Stimulated activated naive CD4-positive, alpha-beta T cell (primary cell): ENCODE data around the gene FAM83G.

Experiments used
- DNase-seq, 6 experiments: peaks; one replicate each; lab custom pipeline; 2025; lab: John Stamatoyannopoulos, UW

Gene FAM83G

DNA sequence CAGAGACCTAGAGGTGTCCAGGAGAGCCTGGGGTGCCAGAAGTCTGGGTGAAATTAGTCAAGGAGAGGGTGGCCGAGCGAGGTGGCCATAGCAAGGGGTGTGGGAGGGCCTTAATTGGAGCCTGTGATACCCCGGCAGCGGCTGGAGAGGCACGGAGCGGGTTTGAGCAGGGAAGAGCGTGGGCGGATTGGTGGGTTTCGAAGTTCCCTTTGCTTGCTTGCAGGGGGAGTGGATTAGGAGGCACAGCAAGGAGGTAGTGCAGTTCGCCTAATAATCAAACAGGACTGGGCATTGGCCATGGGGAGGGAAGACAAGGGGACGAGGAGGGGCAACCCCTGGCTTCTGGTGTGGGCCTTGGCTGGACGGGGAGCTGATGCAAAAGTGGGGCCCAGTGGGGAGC is 5.4 kb upstream of the FAM83G start:
- no peak for DNase-seq

DNA sequence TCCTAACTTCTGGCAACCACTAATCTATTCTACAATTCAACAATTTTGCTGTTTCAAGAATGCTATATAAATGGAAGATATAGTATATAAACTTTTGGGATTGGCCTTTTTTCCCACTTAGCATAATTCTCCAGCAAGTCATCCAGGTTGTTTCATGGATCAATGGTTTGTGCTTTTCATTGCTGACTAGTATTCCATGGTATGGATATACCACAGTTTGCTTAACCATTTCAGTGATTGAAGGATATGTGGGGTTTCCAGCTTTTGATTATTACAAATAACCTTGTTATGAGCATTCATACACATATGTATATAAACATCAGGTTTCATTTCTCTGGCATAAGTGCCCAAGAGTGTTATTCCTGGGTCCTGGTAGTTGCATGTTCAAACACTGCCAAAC is 2.1 kb upstream of the FAM83G start:
- no peak for DNase-seq

DNA sequence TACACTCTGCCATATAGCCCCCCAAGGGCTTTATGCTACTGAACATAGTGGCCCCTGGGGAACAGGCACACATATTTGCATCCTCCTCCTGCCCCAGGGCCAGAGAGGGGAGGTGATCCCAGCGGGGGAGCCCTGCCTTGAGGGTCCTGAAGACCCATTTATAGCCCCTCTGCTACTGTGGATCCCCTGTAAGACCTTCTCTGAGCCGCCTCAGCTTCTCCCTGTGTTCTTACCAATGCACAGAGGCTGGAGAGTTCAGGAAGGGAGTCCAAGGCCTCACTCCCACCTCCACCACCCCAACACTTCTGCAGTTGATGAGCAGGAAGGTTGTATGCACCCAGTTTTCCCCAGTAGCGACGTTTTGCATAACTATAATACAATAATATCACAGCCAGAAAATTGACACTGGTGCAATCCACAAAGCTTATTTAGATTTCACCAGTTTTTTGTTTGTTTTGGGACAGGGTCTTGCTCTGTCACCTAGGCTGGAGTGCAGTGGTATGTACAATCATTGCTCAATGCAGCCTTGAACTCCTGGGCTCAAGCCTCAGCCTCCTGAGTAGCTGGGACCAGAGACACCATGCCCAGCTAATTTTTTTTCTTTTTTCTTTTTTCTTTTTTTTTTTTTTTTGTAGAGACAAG is 1.3 kb upstream of the FAM83G start:
- DNase-seq = no peak

DNA sequence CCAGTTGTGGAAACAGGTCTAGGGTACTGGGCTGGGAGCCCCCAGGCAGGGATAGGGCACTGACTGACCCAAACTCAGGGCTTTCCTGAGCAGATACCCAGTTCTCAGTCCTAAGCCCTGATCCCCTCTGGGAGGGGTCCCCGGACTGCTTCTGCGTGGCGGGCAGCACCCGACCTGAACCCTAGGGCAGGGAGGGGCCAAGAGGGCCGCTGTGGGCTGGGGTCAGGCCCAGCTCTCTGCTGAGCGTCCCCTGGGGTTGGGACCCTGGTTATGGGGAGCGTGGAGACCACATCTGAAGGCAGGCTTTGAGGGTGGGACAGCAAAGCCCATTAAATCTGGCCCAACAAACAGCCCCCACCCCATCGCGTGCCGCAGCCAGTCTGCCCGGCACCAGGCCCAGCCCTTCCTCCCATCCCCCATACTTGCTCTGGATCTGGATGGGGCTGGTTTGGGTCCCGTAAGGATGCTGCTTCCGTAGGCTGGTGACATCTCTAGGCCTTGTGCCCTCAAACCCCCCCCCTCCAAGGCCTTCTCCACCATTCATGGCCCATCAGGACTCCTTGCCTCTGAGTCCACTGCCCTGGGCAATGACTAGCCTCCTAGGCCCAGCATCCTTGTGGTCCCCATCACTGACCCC is 691 bp upstream of the FAM83G start:
- DNase-seq = no peak

DNA sequence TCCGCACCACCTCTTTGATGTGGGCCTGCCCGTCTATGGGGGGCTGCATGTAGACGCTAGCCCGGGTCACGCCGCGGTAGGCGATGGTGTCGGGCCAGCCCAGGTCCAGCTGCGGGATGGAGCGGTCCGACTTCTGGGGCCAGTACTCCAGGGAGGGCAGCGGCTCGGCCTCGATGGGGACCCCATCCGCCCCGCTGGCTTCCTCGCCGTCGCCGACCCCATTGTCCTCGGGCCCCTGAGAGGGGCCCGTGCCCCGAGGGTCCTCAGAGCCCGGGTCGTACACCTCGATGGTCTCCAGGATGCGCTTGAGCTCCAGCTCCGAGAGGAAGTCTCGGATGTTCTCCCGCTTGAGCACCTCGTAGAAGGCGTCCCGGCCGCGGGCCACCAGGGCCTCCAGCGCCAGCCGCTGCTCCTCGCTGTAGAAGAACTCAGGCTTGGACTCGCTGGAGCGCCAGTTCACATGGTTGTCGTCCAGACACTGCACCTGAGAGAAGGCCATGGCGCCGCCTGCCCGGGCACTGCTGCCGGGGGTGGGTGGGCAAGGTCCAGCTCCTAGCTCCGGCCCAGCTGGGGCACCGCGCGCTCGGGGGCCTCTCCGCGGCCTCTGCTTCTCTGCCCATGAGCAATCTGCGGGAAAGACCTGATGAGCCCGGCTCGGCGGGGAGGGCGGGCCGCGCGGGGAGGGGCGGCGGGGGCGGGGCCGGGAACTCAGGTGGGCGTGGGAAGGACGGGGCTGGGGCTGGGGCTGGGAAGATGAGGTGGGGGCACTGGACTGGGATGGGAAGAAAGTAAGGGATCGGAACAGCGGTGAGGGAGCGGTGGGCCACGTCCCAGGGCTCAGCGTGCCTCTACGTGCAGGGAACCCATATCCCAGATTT is 782 bp downstream of the FAM83G start:
- DNase-seq = peak in 3 of 6 experiments; percentile 40 to 57 (median 55)

DNA sequence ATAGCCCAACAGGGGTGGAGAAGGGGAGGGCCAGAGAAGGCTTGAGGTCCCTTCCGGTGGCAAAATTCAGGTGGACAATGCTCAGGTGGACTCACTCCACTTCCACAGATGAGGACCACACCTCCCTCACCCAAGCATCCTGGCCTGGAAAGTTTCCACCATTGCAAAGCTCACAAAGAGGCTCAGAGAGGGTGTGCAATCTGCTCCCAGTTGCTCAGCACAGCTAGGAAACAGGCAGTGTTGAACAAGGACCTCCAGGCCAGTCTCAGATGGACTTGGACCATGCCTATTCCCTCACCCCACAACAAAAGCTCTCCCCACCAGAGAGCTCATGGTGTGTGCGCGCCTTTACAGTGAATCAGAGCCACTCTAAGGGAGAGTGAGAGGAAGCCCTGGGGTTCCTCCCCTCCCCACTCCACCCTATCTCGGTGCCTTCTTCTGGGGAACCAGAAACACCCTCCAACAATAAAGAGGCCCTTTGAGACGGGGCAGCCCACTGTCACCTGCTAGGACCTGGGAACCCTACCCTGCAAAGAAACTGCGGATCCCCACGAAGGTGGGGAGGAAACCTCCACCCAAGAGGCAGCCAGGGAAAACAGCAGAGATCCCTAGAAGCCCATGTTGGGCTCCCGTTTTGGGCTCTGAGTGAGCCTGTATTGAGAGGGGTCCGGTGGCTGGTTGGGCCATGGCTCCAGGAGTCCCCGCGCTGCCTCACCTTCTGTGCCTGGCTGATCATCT is 1.6 kb downstream of the FAM83G start:
- peak in 2 of 6 experiments; percentile 15 to 26 for DNase-seq

DNA sequence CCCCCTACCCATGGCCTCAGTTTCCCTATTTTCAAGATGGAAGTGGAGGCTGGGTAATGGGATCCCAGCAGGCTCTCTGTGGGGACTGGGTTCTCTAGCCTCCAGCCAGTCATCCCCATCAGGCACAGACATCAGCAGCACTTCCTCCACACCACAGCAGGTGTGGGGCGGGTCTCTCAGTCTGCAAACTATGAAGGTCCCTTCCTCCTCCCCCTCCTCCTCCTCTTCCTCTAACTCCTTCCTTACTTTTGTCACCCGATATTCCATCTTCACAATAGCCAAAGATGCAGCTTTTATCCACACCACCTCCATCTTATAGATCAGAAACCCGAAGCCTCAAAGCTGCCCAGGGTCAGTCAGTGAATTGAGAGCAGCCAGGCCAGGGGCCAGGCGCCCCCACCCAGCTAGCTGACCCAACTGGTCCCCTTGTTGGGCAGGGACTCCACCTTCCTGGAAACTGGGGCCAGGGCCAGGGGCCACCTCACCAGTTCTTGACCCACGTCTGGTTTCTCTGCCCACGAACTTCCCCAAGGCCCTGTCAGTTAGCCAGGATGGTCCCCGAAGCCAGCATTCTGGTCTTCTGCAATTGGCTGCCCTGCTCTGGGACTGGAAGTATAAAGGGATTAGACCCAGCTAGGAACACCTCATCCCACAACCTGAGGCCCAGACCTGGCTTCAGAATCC is 2.5 kb downstream of the FAM83G start:
- DNase-seq = no peak

DNA sequence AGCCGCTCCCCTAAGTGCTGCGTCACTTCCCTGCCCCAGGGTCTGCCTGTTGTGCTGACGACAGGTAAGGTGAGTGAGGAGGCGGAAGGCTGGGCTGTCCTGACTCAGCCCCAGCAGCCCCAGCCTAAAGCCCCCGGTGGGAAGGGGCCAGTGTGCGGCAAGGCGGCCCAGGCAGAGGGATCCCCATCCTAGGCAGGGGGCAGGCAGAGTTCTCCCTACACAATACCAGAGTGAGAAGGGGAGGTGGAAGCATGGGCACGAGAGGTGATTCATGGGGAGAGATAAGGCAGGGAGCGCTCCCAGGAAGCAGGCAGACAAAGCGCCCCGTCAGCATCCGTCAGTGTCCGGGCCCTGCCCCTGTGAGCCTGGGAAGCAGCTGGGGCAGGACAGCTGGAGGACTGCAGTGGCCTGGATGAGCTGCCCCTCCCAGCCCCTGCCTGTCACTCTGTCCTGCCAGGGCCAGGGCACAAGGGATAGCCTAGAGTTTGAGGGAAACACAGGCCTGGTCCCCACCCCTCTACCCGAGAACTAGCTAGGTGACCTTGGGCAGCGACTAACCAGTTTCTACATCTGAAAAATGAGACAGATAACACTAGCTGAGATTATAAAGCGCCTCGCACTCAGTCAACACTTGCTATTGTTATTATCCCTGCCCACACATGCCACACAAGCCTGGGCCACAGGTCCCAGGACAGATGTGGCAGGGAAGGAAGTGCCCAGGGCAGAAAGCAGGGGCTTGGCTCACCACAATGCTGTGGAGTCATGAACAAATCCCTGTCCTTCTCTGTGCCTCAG is 3.8 kb downstream of the FAM83G start:
- DNase-seq = no peak

DNA sequence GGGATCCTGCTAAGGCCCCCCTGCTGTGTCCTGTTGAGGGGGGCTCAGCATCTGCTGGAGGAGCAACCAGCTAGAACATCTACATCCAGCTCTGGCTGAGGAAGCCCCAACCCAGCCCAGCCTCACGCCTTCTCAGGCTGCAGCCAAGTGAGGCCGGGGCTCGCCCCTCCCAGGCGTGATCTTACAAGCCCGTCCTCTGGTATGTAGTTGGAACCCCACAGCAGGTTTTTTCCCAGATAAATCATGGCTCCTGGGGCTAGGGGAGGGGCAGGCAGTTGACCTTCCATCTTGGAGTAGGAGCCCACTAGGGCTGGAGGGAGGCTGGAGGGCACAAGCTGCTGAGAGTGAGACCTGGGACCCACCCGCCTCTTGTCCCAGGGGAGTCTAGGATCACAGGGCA is 4.7 kb downstream of the FAM83G start:
- no peak for DNase-seq

DNA sequence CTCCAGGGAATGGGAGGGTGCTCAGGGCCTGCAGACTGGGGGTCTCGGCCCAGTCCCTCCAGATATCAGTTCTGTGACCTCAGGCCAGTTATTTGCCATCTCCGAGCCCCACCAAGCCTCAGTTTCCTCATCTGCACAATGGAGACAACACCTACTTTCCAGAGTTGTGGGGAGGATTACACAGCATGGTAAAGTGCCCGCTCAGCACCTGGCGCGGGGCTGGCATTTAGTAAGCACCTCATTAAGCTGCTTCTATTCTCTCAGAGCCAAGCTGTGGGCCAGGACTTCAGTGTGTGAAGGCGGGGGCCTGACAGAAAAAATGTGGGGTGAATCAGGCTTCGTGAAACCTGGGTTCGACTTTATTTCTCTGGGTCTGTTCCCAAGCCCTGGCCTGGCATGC is 5.2 kb downstream of the FAM83G start:
- DNase-seq = no peak

DNA sequence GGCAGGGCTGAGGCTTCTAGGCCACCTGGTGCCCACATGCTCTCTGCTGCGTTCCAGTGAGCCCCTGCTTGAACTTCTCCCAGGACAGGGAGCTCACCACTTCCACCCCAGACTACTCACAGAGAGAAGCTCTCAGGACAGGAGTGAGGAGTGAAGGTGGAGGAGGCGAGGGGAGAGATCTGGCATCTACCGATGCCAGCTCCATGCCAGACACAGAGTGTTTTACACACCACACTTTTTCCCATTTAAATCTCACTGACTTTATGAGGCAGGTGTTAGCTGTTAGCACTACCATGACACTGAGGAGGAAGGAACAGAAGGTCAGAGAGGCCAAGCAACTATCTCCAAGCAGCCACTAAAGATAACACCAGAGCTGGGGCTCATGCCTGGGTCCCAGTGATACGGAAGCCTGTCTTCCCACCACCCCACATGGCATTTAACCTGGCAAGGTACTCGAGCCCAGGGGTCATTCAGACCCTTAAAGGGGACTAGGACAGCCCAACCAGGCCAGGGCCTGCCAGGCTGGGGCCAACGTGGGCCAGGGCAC is 6.8 kb downstream of the FAM83G start:
- DNase-seq = no peak

DNA sequence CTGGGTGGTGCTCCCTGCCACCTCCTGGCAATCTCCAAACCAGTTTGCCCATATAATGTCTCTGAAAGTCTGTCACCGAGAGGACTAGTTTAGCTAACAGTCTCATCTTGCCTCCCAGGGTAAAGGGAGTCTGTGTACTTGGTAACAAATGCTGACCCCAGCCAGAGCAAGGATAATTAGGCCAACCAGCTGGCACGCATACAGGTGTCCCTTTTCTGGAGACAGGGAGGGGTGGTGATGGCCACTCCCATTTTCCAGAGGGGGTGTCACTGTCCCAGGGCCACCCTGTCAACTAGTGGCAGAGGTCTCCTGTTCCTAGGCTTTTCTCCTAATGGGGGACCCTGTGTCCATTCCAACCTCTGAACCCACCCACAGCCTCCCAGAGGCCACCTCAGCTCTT is 8.1 kb downstream of the FAM83G start:
- no peak for DNase-seq

DNA sequence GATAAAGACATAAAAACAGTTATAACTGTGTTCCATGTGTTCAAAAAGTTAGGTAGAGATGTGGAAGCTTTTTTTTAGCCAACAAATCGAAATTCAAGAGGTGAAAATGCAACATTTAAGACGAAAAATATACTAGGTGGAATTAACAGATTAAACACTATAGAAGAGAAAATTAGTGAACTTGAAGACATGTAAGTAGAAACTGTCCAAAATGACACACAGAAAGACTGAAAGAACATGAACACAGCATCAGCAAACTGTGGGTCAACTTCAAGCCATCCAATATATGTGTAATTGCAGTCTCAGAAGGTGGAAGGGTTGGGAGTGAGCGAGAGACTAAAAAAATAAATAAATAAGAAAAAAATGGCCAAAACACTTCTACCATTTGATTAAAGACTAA is 9.3 kb downstream of the FAM83G start:
- DNase-seq = no peak

DNA sequence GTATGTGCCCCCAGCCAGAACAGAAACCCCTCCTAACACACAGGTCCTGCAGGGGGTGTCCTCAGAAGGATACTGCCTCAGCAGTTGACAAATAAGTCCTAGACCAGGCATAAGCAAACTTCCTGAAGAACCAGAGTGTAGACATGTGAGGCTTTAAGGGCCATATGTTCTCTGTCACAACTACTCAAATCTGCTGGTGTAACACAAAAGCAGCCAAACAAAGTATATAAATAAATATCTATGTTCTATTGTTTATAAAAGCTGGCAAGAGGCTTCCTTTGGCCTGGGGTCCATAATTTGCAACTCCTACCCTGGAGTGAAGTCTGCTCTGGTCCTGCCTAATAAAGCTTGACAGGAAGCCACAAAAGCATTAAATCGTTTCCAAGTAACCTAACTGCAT is 9.9 kb downstream of the FAM83G start:
- DNase-seq = no peak

DNA sequence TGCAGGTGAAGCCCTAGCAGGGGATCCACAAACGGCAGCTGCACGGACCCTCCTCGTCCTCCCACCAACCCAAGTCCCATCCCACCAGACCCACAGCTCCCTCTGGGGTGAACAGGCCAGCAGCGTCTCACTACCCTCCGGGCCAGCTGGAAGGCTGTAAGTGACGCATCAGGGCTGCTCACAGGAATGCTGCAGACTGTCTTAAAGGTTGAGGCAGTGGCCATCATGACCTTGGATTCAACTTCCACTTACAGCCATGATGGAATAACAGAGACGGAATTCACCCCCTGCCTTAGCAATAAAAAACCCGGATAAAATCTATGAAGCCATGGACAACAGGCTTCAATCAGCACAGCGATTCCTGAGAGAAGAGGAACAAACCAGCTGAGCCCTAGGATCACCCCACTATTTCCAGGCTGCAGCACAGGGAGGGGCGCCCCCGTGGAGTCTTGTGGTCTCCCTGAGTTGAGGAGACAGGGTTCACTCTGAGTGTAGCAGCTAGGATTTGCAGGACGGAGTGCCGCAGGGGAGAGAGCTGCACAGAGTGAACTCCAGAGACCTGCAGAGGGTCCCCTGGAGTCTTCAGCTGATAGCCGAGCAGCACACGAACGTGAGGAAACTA is 10.5 kb downstream of the FAM83G start:
- no peak for DNase-seq

DNA sequence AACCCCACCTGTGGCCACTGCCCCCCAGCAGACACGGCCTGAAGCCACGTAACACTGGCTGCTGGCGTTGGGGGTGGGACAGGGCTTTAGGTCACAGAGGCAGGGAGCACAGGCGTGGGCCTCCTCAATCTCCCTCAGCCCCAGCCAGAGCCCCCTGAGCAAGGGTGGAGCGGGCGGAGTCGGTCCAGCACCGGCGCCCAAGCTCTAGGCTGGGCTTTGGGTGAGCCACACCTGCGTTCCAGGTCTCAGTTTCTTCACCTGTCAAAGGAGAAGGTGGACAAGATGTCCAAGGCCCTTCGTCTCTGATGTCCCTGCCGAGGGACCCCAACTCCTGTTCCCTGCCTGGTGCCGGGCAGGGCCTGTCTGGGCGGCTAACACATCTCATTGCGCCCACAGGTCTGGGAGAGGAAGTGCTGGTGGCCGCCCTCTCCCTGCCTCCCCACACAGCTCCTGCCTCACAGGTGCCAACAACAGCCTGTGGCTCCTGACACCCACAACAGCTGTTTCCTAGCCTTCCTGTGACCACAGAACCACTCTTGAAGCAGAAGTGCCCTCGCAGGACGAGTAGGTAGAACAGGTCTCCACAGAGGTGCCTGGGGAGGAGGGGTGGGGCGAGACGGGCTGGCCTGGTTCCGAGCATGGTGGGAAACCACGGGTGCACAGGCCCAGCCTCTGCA is 12.0 kb downstream of the FAM83G start:
- peak in 2 of 6 experiments; percentile 14 for DNase-seq

DNA sequence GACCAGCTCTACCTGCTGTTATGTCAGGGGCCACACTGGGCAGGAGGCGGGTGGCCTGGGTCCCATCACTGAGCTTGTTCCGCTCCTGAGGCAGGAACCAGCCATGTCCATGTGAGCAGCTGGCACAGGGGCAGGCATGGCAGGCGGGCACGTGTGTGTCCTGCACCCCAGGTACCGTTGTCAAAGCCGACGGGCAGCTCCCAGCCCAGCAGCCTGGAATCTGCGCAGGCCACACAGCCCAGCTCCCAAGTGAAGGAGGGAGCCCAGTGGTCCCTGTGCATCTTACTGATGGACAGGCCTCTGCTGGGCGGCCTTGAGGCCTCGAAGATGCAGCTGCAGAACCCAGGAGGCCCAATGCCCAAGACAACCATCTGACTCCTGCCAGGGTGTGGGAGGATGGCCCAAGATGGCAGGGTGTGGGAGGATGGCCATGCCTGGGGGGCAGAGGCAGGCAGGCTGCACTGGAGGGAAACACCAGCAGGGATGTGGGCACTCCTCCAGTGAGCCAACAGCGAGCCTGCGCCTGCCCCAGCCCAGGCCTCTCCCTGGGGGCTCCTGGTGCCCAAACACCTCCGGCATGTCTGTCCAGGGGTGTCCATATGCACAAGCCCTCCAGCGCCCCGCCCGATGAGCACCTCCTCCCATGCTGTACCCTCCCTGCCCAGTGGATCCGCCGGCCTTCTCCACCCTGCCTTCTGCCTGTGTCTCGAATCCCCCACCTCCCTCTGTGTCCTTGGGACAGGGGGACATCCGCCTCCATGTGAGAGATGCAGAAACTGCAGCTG is 12.8 kb downstream of the FAM83G start:
- no peak for DNase-seq

DNA sequence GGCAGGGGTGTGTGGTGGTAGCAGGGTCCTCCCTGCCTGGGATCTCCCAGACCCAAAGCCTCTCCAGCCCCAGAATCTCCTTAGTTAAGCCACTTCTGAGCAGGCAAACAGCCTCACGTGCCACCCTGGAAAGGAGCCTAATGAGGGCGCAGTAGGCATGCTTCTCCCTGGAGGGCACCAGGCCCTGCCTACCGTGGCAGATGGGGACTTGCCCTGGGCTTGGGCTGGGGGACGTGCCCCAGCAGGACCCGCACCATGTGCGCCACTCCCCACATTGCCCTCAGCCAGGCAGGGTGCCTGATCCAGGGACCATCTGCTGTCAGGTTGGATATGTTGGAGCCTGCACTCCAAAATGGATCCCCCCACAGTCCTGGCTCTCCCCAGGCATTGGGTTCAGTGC is 14.2 kb downstream of the FAM83G start:
- no peak for DNase-seq
